Lower lobe of right lung (tissue), 2 donors: ENCODE results near the gene PRKG1. TPM values are rescaled to one million over a fixed set of nuclear protein-coding genes. Genes with fewer than 3 reads are reported as not detected.
A peak's percentile ranks its signal among the peaks of the same experiment; 100 is the strongest.

Experiments used
- ATAC-seq, 2 donors: fragments of 200-7000 bp; cut with Tn5 transposase; one replicate each; pipeline ENCODE4 v1.9.1; 2020 to 2022; ENCODE audit warnings: mild to moderate bottlenecking in 2 of 2, moderate library complexity in 2 of 2
- DNase-seq: peaks from one replicate; pipeline ENCODE4 v3.0.0-alpha.2; 2020
- H3K27ac ChIP-seq: fragments of 200-600 bp; one replicate; pipeline ENCODE4 v1.8.0; 2022
- H3K27me3 ChIP-seq: fragments of 200-600 bp; one replicate; pipeline ENCODE4 v1.8.0; 2022; ENCODE audit warnings: low read depth
- H3K36me3 ChIP-seq: fragments of 200-600 bp; one replicate; pipeline ENCODE4 v1.8.0; 2022; ENCODE audit warnings: mild to moderate bottlenecking
- H3K4me1 ChIP-seq: fragments of 200-600 bp; one replicate; pipeline ENCODE4 v1.8.0; 2022
- H3K4me3 ChIP-seq: fragments of 200-600 bp; one replicate; pipeline ENCODE4 v1.8.0; 2022; ENCODE audit warnings: mild to moderate bottlenecking
- H3K9me3 ChIP-seq: fragments of 200-600 bp; one replicate; pipeline ENCODE4 v1.8.0; 2022
- intact Hi-C: fragments of 100-400 bp; cut with DNase I; formaldehyde crosslinking; loops from one replicate; pipeline ENCODE4 v1.11.0; 2022
- total RNA-seq: library from RNA; stranded (reverse); fragmentation: NEBNext Ultra II Directional; extraction: Animal tissue kit (Norgen Biotek cat#: 25700); gene quantifications from one replicate; pipeline ENCODE4 v1.2.1, GENCODE V29; 2021
- TF ChIP-seq, protein P1 (sequence below): fragments of 200-600 bp; IDR thresholded peaks from one replicate; pipeline ENCODE4 v1.8.0; 2022; ENCODE audit warnings: antibody characterized with exemption, mild to moderate bottlenecking
- donor health status: DM: no; HTN: yes; CAD: no; lungs with severe emphysema.

PRKG1 gene
- total RNA-seq, 1 donor from 2014 or later = 23.6 TPM

DNA sequence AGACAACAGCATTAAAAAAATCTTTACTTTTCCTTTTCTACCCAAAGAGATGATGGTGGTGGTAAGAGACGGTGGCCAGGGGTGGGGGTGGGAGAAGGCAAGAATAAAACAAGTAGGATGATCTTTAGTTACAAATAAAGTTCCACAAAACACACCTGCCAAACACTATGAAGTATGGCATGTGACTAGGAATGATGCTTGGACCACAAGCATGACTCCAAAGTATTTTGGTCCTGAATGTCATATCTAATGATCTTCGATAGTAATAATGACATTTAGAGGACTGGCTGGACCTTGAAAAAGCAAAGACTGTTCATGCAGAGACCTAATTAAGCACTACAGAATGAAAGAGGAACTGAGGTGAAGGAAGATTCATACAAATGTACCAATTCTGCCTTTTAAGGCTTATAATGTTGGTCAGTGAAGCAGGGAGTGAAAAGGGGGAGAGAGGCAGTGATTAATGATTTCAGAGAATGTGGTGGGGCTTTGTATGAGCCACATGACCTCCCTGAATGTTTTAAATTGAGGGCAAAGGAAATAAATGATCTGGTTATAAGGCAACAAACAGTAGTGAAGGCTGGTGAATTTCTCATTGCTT, 1210.2 kb downstream of the PRKG1 start:
- intact Hi-C loops = no loop called here
- no peak for ATAC-seq
- H3K36me3 ChIP-seq = peaks cover 7% of the 10 kb centered on the region
- no peak overlapping the region for H3K4me3 ChIP-seq
- no peaks in the 10 kb centered on the region for H3K9me3 ChIP-seq
- no peak for DNase-seq
- H3K4me1 ChIP-seq = no peaks in the 10 kb centered on the region
- no peaks in the 10 kb centered on the region for H3K27me3 ChIP-seq
- H3K27ac ChIP-seq = no peak overlapping the region
- TF ChIP-seq, protein P1, sequence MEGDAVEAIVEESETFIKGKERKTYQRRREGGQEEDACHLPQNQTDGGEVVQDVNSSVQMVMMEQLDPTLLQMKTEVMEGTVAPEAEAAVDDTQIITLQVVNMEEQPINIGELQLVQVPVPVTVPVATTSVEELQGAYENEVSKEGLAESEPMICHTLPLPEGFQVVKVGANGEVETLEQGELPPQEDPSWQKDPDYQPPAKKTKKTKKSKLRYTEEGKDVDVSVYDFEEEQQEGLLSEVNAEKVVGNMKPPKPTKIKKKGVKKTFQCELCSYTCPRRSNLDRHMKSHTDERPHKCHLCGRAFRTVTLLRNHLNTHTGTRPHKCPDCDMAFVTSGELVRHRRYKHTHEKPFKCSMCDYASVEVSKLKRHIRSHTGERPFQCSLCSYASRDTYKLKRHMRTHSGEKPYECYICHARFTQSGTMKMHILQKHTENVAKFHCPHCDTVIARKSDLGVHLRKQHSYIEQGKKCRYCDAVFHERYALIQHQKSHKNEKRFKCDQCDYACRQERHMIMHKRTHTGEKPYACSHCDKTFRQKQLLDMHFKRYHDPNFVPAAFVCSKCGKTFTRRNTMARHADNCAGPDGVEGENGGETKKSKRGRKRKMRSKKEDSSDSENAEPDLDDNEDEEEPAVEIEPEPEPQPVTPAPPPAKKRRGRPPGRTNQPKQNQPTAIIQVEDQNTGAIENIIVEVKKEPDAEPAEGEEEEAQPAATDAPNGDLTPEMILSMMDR = no peak

DNA sequence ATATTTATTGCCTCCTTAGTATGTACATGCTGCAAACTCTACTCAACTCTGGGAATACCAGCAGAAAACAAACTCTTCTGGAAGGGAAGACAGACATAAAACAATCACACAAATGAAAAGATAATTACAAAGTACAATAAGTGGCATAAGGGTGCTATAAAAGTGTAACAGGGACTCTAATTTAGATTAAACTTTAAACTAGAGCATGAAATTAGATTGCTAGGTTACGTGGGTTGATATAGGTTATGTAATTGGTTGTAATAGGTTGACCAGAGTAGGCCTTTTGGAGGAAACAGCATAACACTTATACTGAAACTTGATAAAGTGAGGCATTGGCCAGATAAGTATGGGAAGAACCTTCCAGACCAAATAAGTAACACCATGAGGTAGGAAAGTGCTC, 1213.6 kb downstream of the PRKG1 start:
- no peaks in the 10 kb centered on the region for H3K9me3 ChIP-seq
- peaks cover 2% of the 10 kb centered on the region for H3K36me3 ChIP-seq
- no peak overlapping the region for H3K4me3 ChIP-seq
- H3K4me1 ChIP-seq = no peaks in the 10 kb centered on the region
- no peak overlapping the region for H3K27ac ChIP-seq
- intact Hi-C loops = no loop called here
- TF ChIP-seq, protein P1 = no peak
- DNase-seq (no peak), ATAC-seq (no peak)
- no peaks in the 10 kb centered on the region for H3K27me3 ChIP-seq

DNA sequence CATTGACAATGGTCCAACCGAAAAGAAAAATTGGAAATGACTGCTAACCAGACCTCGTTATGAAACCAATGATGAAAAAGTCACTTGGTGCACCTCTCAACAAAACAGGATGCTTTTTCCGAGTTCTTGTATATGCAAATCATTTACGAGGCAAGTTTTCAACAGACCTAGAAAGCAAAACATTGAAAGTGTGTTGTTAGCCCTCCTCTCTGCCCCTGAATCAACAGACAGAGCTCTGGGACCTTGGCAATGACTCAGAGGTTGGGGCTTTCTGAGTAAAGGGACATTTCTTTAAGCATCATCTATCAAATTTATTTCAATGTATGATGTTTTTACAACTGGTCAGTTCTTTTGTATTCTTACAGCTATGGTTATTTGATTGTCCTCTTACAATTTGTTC, 1223.5 kb downstream of the PRKG1 start:
- H3K9me3 ChIP-seq = no peaks in the 10 kb centered on the region
- no peaks in the 10 kb centered on the region for H3K36me3 ChIP-seq
- H3K27ac ChIP-seq = no peak overlapping the region
- H3K4me3 ChIP-seq = no peak overlapping the region
- no peak for DNase-seq
- TF ChIP-seq, protein P1 = no peak
- ATAC-seq = no peak
- H3K27me3 ChIP-seq = no peaks in the 10 kb centered on the region
- H3K4me1 ChIP-seq = no peaks in the 10 kb centered on the region
- intact Hi-C loops = no loop called here

DNA sequence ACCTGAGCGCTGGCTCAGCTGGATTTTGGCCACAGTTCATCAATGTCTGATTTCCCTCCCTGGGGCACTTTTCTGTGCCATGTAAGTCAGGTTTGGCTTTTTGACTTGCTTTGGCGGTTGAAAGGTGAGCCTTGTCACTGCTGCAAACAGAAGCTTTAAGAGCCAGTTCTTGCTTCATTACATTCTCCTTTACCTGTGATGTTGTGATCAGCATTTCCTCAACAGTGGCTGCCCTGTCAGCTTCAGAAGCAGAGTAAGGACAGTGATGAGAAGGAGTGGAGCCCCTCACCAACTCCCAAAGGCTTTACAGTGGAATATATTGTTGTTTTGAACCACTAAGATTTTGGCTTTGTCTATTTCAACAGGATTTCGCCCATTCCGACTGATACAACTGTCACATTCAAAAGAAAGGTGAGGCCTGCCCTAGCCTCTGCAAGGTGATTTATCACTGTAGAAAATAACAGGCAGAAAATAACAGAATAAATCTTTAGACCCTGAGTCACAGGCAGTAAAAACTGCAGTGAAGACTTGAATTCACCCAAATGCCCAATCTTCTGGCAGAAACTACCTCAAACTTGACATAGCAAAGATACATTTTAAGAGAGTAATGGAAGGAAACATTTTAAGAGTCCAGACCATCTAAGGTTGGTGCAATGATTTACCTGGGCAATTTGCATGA, 1226.5 kb downstream of the PRKG1 start:
- ATAC-seq = no peak
- intact Hi-C loops = no loop called here
- Histone ChIP-seq H3K4me1 (no peaks in the 10 kb centered on the region), H3K27ac (no peak overlapping the region), H3K36me3 (no peaks in the 10 kb centered on the region), H3K4me3 (no peak overlapping the region), H3K27me3 (no peaks in the 10 kb centered on the region), H3K9me3 (no peaks in the 10 kb centered on the region)
- TF ChIP-seq, protein P1 = no peak
- no peak for DNase-seq

DNA sequence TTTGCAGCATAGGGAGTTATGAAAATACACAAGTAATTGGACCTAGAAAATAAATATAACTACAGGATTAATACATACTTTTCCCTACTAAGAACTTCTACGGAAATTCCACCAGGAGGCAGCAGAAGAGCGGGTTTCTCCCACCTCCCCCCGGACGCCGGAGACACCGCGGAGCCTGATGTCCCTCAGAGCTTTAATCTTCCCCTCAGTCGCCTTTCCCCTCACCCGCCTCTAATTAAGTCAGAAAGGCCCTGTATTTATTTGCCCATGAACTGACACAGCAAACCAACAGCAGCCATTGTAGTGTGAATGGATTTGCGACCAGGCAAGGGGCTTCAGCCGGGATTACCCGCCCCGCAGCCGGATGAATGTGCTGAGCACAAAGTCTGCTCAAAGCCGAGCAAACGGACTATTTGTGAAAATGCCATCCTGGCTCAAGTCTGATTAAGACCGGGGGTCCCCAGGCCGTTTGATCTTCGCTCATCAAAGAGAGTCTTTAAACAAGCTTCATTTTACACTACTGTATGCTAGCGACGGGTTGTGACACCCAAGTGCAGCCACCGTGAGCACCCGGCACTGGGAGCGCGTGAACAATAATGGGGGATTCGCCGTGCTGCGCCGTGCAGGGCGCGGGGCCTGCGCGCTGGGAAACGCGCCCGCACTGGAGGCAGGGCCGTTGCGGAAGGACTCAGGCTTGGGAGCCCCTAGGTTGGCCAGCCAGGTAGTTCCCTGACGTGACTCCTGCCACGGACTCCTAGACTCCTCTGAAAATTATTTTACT, 1234.2 kb downstream of the PRKG1 start:
- intact Hi-C loops = no loop called here
- peaks cover 6% of the 10 kb centered on the region for H3K4me1 ChIP-seq
- peaks cover 23% of the 10 kb centered on the region for H3K27me3 ChIP-seq
- ATAC-seq (peak; percentile 79 to 94), DNase-seq (peak; percentile 59)
- H3K4me3 ChIP-seq = peak overlapping the region; percentile 57
- TF ChIP-seq, protein P1 = peak; percentile 66
- no peak overlapping the region for H3K27ac ChIP-seq
- no peaks in the 10 kb centered on the region for H3K36me3 ChIP-seq
- no peaks in the 10 kb centered on the region for H3K9me3 ChIP-seq
